Renal cortical epithelial cell (primary cell): ENCODE data around the gene MAP3K19. TPM values are rescaled to one million over a fixed set of nuclear protein-coding genes. Genes with fewer than 3 reads are reported as not detected.
"Not testable (repeated sequence)": the region's sequence is repeated elsewhere in the genome, so short reads cannot be mapped to it uniquely, and the experiment has no call there.

Experiments
- DNase-seq: peaks from one replicate; pipeline ENCODE4 v3.0.0-alpha.2; 2011; ENCODE audit warnings: low read depth
- total RNA-seq: library from RNA; depleted of rRNA; stranded (reverse); fragments of >200 nt; gene quantifications from 2 replicates; pipeline ENCODE4 v1.2.3, GENCODE V29; 2014

The MAP3K19 gene
- total RNA-seq, 1 donor from 2014 or later = not detected

DNA sequence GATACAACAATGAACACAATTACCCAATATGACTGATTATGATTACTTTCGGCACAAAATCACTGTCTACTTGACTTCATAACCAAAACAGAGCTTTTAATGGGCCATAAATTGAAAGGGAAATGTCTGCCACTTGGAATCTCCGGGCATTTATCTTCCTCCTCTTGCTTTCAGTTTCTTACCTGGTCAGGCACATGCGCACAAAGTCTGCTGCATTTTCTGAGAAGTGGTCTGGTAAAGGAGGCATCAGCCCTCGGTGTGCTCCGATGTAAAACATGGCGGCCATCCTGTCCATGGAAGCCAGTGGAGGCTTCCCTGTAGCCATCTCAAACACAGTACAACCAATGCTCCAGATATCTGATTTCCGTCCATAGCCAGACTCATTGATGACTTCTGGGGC is 66.6 kb downstream of the MAP3K19 start:
- DNase-seq = no peak

- no peak for DNase-seq
Observed at GRCh38 chr2:134979221-134979620, 68.0 kb downstream of the MAP3K19 start.

GRCh38 chr2:134977104-134977503 is 70.1 kb downstream of the MAP3K19 start:
- DNase-seq = not testable (repeated sequence)

DNA sequence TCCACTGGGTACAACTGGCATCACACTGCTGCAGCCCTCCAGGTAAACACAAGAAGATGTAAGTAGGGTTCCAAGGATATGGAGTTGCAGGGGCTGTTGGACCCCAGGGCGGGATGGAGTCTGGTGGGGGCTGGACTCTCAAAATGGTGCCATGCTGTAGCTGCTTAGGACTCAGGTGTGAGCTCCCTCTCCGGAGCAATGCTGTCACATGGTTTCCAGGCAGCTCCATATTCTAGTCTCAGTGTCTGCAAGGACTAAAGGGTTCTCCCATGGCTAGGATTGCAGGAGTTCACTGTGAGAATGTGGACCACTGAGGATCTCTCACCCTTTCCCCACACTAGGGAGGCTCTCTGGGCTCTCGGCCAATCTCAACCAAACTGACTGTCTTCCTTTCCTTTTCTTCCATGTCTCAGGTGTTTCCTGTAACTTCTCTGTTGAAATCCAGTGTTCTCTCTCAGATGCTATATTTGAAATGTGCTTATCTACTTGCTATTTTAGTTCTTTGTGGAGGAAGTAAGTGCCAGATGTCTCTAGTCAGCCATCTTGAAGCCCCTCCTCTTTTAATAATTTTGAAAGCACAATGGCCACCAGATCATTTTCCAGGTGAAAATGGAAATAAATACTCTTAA is 71.1 kb downstream of the MAP3K19 start:
- DNase-seq = no peak

DNA sequence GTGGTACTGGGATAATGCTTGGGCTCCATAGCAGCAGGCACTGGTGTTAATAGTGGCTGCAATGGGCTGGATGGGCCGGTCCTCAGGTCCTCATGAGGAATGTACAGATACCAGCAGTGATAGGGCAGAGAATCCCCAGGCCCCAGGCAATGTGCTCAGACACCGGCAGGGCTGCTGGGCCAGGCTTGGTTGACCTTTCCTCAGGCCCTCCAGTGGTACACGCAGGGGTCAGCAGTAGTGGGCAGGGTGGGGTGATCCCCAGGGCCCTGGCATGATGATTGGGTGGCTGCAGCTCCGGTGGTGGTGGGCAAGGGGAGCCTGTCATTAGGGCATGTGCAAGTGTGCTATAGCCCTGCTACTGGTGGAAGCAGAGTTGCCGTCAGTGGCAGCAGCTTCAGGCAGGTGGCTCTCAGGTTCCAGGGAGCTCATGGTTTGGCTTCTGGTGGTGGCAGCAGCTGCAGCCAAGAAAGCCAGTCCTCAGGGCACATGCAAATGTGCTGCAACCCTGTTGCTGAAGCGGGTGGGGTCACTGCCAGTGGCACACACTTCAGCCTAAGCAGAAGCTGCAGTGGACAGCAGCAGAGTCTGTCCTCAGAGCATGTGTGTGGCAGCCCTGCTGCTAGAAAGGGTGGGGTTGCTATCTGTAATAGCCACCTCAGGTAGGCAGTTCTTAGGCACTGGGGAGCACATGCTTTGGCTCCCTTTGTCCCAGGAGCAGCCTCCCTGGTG is 71.8 kb downstream of the MAP3K19 start:
- no peak for DNase-seq

DNA sequence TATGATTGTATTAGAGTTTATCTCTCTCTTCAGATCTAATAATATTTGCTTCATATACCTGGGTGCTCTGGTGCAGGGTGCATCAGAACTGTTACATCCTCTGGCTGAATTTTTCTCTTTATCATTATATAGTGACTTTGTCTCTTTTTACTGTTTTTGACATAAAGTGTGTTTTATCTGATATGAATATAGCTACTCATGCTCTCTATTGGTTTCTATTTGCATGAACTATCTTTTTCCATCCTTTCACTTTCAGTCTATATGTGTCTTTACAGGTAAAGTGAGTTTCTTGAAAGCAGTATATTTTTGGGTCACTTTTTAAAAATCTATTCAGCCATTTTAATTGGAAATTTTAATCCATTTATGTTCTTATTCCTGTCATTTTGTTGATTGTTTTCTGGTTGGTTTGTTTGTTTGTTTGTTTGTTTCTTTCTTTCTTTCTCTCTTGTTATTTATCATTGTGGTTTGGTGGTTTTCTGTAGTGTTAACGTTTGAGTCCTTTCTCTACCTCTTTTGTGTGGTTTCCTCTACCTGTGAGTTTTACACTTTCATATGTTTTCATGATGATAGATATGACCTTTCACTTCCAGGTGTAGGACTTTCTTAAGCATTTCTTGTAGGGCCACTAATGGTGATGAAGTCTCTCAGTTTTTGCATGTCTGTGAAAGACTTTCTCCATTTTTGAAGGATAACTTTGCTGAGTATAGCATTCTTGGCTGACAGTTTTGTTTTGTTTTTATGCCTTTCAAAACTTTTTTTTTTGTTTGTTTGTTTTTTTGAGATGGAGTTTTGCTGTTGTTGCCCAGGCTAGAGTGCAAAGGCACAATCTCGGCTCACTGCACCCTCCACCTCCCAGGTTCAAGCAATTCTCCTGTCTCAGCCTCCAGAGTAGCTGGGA is 73.8 kb downstream of the MAP3K19 start:
- no peak for DNase-seq

- DNase-seq = not testable (repeated sequence)
Observed at GRCh38 chr2:134967166-134967565, 80.1 kb downstream of the MAP3K19 start.

- no peak for DNase-seq
Observed at GRCh38 chr2:134957477-134957876, 89.8 kb downstream of the MAP3K19 start.

GRCh38 chr2:134955744-134956143 is 91.5 kb downstream of the MAP3K19 start:
- no peak for DNase-seq

DNA sequence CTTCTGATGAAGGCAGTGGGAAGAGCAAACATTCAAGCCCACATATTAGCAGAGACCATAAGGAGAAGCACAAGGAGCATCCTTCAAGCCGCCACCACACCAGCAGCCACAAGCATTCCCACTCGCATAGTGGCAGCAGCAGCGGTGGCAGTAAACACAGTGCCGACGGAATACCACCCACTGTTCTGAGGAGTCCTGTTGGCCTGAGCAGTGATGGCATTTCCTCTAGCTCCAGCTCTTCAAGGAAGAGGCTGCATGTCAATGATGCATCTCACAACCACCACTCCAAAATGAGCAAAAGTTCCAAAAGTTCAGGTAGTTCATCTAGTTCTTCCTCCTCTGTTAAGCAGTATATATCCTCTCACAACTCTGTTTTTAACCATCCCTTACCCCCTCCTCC is 93.2 kb downstream of the MAP3K19 start:
- DNase-seq = no peak

GRCh38 chr2:134952608-134953007 is 94.6 kb downstream of the MAP3K19 start:
- DNase-seq = no peak

DNA sequence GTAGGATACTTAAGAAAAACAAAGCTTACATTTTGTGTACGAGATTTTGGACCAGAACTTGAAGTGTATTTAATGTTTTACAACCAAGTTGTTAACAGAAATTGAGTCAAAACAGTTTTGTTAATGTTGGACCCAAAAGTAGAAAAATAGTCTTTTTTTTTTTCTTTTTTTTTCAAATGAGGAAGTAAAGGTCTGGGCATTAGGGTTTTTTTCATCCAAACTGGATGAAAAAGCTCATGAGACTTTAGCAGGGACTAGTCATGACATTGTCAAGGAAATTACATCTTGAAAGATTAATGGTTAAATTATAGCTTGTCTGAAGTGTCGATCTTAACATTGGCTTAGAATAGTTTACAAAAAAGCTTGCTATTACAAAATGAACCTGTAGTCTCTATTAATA is 96.4 kb downstream of the MAP3K19 start:
- no peak for DNase-seq

GRCh38 chr2:134949981-134950708 is 97.1 kb downstream of the MAP3K19 start:
- DNase-seq = no peak

GRCh38 chr2:134946073-134946472 is 101.2 kb downstream of the MAP3K19 start:
- DNase-seq = no peak

DNA sequence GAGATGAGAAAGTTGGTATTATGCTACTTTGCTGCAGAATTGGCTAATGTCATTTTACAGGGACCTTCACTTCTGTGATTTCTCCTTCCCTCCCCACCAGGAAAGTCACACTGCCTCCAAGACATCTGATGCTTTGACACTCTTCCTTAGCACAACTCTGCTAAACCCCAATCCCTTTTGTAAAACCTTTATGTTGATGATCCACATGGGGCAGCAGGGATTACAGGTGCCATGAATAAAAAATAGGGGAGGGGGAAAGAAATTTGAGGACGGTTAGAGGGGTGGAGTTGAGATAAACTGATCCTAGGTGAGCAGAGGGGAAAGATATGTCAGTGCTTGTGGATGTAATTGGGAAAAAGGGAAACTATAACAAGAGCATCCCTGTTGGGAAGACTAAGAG is 102.3 kb downstream of the MAP3K19 start:
- no peak for DNase-seq

- DNase-seq = no peak
Observed at GRCh38 chr2:134943540-134943939, 103.7 kb downstream of the MAP3K19 start.

- DNase-seq = no peak
Observed at GRCh38 chr2:134936691-134937090, 110.6 kb downstream of the MAP3K19 start.

DNA sequence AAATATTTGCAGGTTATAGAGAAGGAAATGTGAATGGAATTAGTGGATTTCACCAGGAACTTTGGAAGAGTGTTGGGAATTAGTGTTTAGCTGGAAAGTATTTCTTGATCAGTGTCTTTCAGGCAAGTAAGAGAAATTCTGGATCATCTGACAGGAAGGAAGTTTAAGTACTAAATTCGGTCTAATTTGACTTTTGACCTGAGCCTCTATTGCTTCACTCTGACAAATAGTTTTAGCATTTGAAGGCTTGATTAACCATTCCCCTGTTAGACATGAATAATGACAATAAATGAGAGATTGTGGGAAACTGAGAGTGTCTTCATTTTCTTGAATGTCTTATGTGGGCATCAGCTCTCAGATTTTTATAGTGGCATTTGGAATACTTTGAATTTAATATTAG is 112.6 kb downstream of the MAP3K19 start:
- DNase-seq = peak; percentile 74

DNA sequence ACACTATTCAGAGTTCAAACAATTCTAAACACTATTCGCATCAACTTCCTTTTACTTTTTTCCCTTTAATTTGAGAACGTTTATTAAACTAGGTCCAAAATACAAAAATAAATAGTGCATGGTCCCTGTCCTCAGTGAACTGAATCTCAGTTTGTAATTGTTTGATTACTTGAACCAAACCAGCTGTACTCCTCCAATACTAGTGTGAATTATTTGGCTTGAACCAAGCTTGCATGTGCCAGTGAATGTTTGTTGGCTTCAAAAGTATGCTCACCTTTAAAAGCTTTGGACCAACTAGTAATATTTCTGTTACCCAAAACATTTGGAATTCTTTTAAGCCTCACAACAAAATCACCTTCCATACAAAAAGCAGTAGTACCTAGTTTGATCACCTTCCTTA is 113.1 kb downstream of the MAP3K19 start:
- peak; percentile 11 for DNase-seq

GRCh38 chr2:134933732-134934131 is 113.5 kb downstream of the MAP3K19 start:
- DNase-seq = no peak

DNA sequence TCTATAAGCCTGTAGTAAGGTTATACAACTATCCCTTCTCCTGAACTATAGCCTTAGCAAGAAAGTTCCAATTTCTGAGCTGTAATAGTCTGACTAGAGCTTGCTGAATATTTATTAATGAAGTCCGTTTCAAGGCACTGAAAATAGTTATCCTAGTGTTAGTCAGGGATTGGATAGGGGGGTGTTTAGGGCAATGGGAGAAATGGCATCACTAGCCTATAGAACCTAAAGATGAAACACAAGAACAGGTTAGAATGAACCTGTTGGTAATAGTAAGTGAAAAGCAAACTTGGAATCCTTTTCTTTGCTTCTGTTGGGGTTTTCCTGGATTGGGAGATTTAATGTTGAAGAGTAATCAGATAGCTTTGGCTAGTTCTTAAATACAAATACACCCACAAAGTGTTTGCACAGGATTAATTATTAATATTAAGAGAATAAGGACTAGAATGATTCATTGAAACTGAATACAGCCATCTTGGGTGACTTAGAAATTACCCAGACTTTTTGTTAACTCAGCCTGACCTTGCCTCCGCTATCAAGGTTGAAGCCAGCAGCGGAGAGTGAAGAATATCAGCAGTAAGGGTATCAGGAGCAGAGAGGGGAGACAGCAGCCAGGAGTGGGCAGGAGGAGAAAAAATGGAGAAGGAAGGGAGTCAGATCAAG is 114.3 kb downstream of the MAP3K19 start:
- DNase-seq = peak; percentile 95
